Sigmoid colon (tissue), 7 donors: ENCODE results near the gene LURAP1L. TPM values are rescaled to one million over a fixed set of nuclear protein-coding genes. Genes with fewer than 3 reads are reported as not detected.

Source experiments
- DNase-seq: peaks from one replicate; pipeline ENCODE4 v3.0.0-alpha.2; 2019
- H3K27ac ChIP-seq, 4 donors: fragments of 200-600 bp; sonication (generic); one replicate each; pipeline ENCODE4 v1.5.1; 2016 to 2019; ENCODE audit warnings: mild to moderate bottlenecking in 1 of 4
- H3K27me3 ChIP-seq, 3 donors: fragments of 200-600 bp; sonication (generic); one replicate each; pipeline ENCODE4 v1.5.1; 2019; ENCODE audit warnings: mild to moderate bottlenecking in 1 of 3
- H3K36me3 ChIP-seq, 4 donors: fragments of 200-600 bp; sonication (generic); one replicate each; pipeline ENCODE4 v1.5.1; 2016 to 2019
- H3K4me1 ChIP-seq, 4 donors: fragments of 200-600 bp; sonication (generic); one replicate each; pipeline ENCODE4 v1.5.1; 2017 to 2019
- H3K4me3 ChIP-seq, 4 donors: fragments of 200-600 bp; sonication (generic); one replicate each; pipeline ENCODE4 v1.5.1; 2017 to 2019; ENCODE audit warnings: mild to moderate bottlenecking in 2 of 4, moderate library complexity in 1 of 4
- H3K9me3 ChIP-seq, 4 donors: fragments of 200-600 bp in 3 of 4; sonication (generic) in 3 of 4; one replicate each; pipeline versions ENCODE4 v1.5.1 to v1.6.1; 2013 to 2019
- CTCF ChIP-seq, 4 experiments: fragments of 450-650 bp in 3 of 4; fragments of 200-600 bp in 1 of 4; IDR thresholded peaks; one replicate each; pipeline ENCODE4 v1.5.1; 2016 to 2019; ENCODE audit warnings: antibody characterized with exemption in 4 of 4, mild to moderate bottlenecking in 3 of 4, moderate library complexity in 2 of 4
- EP300 ChIP-seq, 4 donors: sonication (generic); formaldehyde crosslinking; IDR thresholded peaks; one replicate each; pipeline ENCODE4 v1.6.1; 2017; ENCODE audit warnings: antibody characterized with exemption in 4 of 4
- POLR2A ChIP-seq, 2 donors: fragments of 450-650 bp; IDR thresholded peaks; one replicate each; pipeline ENCODE4 v1.6.1; 2016; ENCODE audit warnings: antibody characterized with exemption in 2 of 2, mild to moderate bottlenecking in 2 of 2, moderate library complexity in 2 of 2
- POLR2AphosphoS5 ChIP-seq, 4 donors: sonication (generic); formaldehyde crosslinking; IDR thresholded peaks; one replicate each; pipeline ENCODE4 v1.6.1; 2017; ENCODE audit warnings: antibody characterized with exemption in 4 of 4
- WGBS, 2 donors: extraction: QIAGEN DNeasy Blood & Tissue Kit; methylation state at CpG; one replicate each; pipeline ENCODE4 v1.1.7; 2013; 5-methylcytosine and 5-hydroxymethylcytosine counted together
- intact Hi-C: fragments of 100-400 bp; cut with DNase I; formaldehyde crosslinking; loops from one replicate; pipeline ENCODE4 v1.15.1; 2023
- polyA plus RNA-seq, 3 donors: library from polyadenylated mRNA; stranded (reverse); fragments of 200-250 nt; gene quantifications; one replicate each; pipeline ENCODE4 v1.2.3, GENCODE V29; 2013
- total RNA-seq, 4 donors: library from RNA; depleted of rRNA; stranded (reverse); fragments of >200 nt; gene quantifications; one replicate each; pipeline ENCODE4 v1.1.0, GENCODE V29; 2016
- donor health status: healthy with polysubstance abuse.
- donor health status: Bipolar disorder and iron deficiency.
- donor health status: healthy.

The LURAP1L gene
- total and polyA plus RNA-seq, 7 donors: 16.2 to 38.4 (median 23.2) TPM

GRCh38 chr9:12748954-12749353 lies 25.9 kb upstream of the LURAP1L start:
- Histone ChIP-seq H3K4me1 (peaks cover 0 to 2% (median 0%) of the 10 kb centered on the region in 4 donors), H3K27ac (no peak overlapping the region), H3K36me3 (no peaks in the 10 kb centered on the region), H3K4me3 (no peak overlapping the region), H3K27me3 (no peaks in the 10 kb centered on the region), H3K9me3 (no peaks in the 10 kb centered on the region)
- TF ChIP-seq POLR2A (IDR thresholded peaks at IDR 0.05) (no peak), EP300 (IDR thresholded peaks at IDR 0.05) (no peak), CTCF (IDR thresholded peaks at IDR 0.05) (no peak), POLR2AphosphoS5 (IDR thresholded peaks at IDR 0.05) (no peak)
- no peak for DNase-seq
- intact Hi-C loops: no loop called here

- Histone ChIP-seq H3K27ac (no peak overlapping the region), H3K4me3 (no peak overlapping the region), H3K9me3 (no peaks in the 10 kb centered on the region), H3K4me1 (no peaks in the 10 kb centered on the region), H3K27me3 (no peaks in the 10 kb centered on the region), H3K36me3 (no peaks in the 10 kb centered on the region)
- intact Hi-C loops: no loop called here
- 91 to 94% methylated on average over 3 of the region's 3 CpGs for WGBS, 2 donors
- DNase-seq: no peak
- TF ChIP-seq CTCF (IDR thresholded peaks at IDR 0.05) (no peak), EP300 (IDR thresholded peaks at IDR 0.05) (no peak)
These were observed 20.9 kb upstream of the LURAP1L start for GRCh38 chr9:12753931-12754330.

- Histone ChIP-seq H3K4me1 (no peaks in the 10 kb centered on the region), H3K9me3 (no peaks in the 10 kb centered on the region), H3K36me3 (no peaks in the 10 kb centered on the region), H3K27ac (no peak overlapping the region), H3K4me3 (no peak overlapping the region), H3K27me3 (no peaks in the 10 kb centered on the region)
- intact Hi-C loops: no loop called here
- no peak for TF ChIP-seq POLR2A (IDR thresholded peaks at IDR 0.05)
- no peak for TF ChIP-seq POLR2AphosphoS5 (IDR thresholded peaks at IDR 0.05)
- no peak for TF ChIP-seq EP300 (IDR thresholded peaks at IDR 0.05)
- TF ChIP-seq CTCF (IDR thresholded peaks at IDR 0.05): no peak
- DNase-seq: no peak
- 12 to 48% methylated on average over 1 of the region's 1 CpG for whole genome bisulfite sequencing, 2 donors
These were observed 15.1 kb upstream of the LURAP1L start for GRCh38 chr9:12759761-12760160.

- Histone ChIP-seq H3K4me1 (peaks cover 0 to under 1% (median 0%) of the 10 kb centered on the region in 4 donors), H3K9me3 (no peaks in the 10 kb centered on the region), H3K27ac (no peak overlapping the region), H3K27me3 (no peaks in the 10 kb centered on the region), H3K4me3 (no peak overlapping the region), H3K36me3 (no peaks in the 10 kb centered on the region)
- intact Hi-C loops: no loop called here
- TF ChIP-seq POLR2AphosphoS5 (IDR thresholded peaks at IDR 0.05): no peak
- TF ChIP-seq EP300 (IDR thresholded peaks at IDR 0.05): no peak
- no peak for TF ChIP-seq POLR2A (IDR thresholded peaks at IDR 0.05)
- WGBS, 2 donors: 1 to 10% methylated on average over 2 of the region's 2 CpGs
- DNase-seq: no peak
These were observed 14.1 kb upstream of the LURAP1L start for GRCh38 chr9:12760758-12761157.

GRCh38 chr9:12764150-12764549 lies 10.7 kb upstream of the LURAP1L start:
- Histone ChIP-seq H3K36me3 (no peaks in the 10 kb centered on the region), H3K27ac (no peak overlapping the region), H3K9me3 (no peaks in the 10 kb centered on the region), H3K27me3 (no peaks in the 10 kb centered on the region), H3K4me3 (no peak overlapping the region), H3K4me1 (peaks cover 0 to 14% (median 7%) of the 10 kb centered on the region in 4 donors)
- DNase-seq: no peak
- WGBS, 2 donors: 24 to 59% methylated on average over 1 of the region's 1 CpG
- TF ChIP-seq POLR2AphosphoS5 (IDR thresholded peaks at IDR 0.05): no peak
- TF ChIP-seq CTCF (IDR thresholded peaks at IDR 0.05): no peak
- no peak for TF ChIP-seq POLR2A (IDR thresholded peaks at IDR 0.05)
- TF ChIP-seq EP300 (IDR thresholded peaks at IDR 0.05): no peak
- intact Hi-C loops: no loop called here
